ENCODE measurements around the gene SH3BP4.

- TF ChIP-seq CTCF (IDR thresholded peaks at IDR 0.05; ENCODE audit: low read depth, low read length, poor library complexity, severe bottlenecking) = no peak
- TF ChIP-seq EZH2phosphoT487 (IDR thresholded peaks at IDR 0.05; ENCODE audit: borderline replicate concordance, low read length) = no peak
Observed at GRCh38 chr2:234983011-234983726, 31.4 kb downstream of the SH3BP4 start.
